Ishikawa (cell line): ENCODE results near the gene KPNA4.
A peak's percentile ranks its signal among the peaks of the same experiment; 100 is the strongest.

Experiments
- CEBPB ChIP-seq: IDR thresholded peaks from 2 replicates; pipeline ENCODE4 v1.6.1; 2012
- CREB1 ChIP-seq: IDR thresholded peaks from 2 replicates; pipeline ENCODE4 v1.6.1; 2012; ENCODE audit warnings: low read depth
- EGR1 ChIP-seq: IDR thresholded peaks from 2 replicates; pipeline ENCODE4 v1.6.1; 2012
- EP300 ChIP-seq: IDR thresholded peaks from 2 replicates; pipeline ENCODE4 v1.6.1; 2012; ENCODE audit warnings: borderline replicate concordance
- FOXM1 ChIP-seq: IDR thresholded peaks from 2 replicates; pipeline ENCODE4 v1.6.1; 2012; ENCODE audit warnings: low read depth, borderline replicate concordance
- NFIC ChIP-seq: IDR thresholded peaks from 2 replicates; pipeline ENCODE4 v1.6.1; 2012
- RAD21 ChIP-seq: IDR thresholded peaks from 2 replicates; pipeline ENCODE4 v1.6.1; 2012; ENCODE audit warnings: low read depth
- TAF1 ChIP-seq: IDR thresholded peaks from 2 replicates; pipeline ENCODE4 v1.6.1; 2012; ENCODE audit warnings: low read depth, mild to moderate bottlenecking
- TCF12 ChIP-seq: IDR thresholded peaks from 2 replicates; pipeline ENCODE4 v1.6.1; 2012; ENCODE audit warnings: low read depth
- TEAD4 ChIP-seq: IDR thresholded peaks from 2 replicates; pipeline ENCODE4 v1.6.1; 2012
- YY1 ChIP-seq: IDR thresholded peaks from 2 replicates; pipeline ENCODE4 v1.6.1; 2012; ENCODE audit warnings: low read depth
- ZBTB7A ChIP-seq: IDR thresholded peaks from 2 replicates; pipeline ENCODE4 v1.6.1; 2012; ENCODE audit warnings: low read depth
- TF ChIP-seq, protein P1 (sequence below): IDR thresholded peaks from 2 replicates; pipeline ENCODE4 v1.6.1; 2012; ENCODE audit warnings: low read depth, mild to moderate bottlenecking
- TF ChIP-seq, protein P2 (sequence below): IDR thresholded peaks from 2 replicates; pipeline ENCODE4 v1.6.1; 2012
- TF ChIP-seq, protein P3 (sequence below): IDR thresholded peaks from 2 replicates; pipeline ENCODE4 v1.6.1; 2012

Gene KPNA4

DNA sequence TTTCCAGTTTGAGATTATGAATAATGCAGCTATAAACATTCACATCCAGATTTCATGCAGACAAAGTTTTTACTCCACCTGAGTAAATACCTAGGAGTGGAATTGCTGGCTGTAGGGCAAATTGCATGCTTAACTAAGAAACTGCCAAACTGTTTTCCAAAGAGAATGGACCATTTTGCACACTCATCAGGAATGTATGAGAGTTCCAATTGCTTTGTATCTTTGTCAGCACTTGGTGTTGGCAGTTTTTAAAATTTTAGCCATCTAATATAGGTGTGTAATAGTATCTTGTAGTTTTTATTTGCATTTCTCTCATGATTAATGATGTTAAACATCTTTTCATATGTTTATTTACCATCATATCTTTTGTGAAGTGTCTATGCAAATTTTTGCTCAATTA lies 75.2 kb downstream of the KPNA4 start:
- TF ChIP-seq RAD21 = no peak
- TF ChIP-seq YY1 = no peak
- TF ChIP-seq CEBPB = no peak
- no peak for TF ChIP-seq EGR1
- TF ChIP-seq, protein P1, sequence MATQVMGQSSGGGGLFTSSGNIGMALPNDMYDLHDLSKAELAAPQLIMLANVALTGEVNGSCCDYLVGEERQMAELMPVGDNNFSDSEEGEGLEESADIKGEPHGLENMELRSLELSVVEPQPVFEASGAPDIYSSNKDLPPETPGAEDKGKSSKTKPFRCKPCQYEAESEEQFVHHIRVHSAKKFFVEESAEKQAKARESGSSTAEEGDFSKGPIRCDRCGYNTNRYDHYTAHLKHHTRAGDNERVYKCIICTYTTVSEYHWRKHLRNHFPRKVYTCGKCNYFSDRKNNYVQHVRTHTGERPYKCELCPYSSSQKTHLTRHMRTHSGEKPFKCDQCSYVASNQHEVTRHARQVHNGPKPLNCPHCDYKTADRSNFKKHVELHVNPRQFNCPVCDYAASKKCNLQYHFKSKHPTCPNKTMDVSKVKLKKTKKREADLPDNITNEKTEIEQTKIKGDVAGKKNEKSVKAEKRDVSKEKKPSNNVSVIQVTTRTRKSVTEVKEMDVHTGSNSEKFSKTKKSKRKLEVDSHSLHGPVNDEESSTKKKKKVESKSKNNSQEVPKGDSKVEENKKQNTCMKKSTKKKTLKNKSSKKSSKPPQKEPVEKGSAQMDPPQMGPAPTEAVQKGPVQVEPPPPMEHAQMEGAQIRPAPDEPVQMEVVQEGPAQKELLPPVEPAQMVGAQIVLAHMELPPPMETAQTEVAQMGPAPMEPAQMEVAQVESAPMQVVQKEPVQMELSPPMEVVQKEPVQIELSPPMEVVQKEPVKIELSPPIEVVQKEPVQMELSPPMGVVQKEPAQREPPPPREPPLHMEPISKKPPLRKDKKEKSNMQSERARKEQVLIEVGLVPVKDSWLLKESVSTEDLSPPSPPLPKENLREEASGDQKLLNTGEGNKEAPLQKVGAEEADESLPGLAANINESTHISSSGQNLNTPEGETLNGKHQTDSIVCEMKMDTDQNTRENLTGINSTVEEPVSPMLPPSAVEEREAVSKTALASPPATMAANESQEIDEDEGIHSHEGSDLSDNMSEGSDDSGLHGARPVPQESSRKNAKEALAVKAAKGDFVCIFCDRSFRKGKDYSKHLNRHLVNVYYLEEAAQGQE = no peak
- no peak for TF ChIP-seq TCF12
- no peak for TF ChIP-seq FOXM1
- TF ChIP-seq EP300 = no peak
- no peak for TF ChIP-seq NFIC
- TF ChIP-seq TAF1 = no peak
- TF ChIP-seq, protein P2, sequence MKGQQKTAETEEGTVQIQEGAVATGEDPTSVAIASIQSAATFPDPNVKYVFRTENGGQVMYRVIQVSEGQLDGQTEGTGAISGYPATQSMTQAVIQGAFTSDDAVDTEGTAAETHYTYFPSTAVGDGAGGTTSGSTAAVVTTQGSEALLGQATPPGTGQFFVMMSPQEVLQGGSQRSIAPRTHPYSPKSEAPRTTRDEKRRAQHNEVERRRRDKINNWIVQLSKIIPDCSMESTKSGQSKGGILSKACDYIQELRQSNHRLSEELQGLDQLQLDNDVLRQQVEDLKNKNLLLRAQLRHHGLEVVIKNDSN = no peak
- TF ChIP-seq, protein P3, sequence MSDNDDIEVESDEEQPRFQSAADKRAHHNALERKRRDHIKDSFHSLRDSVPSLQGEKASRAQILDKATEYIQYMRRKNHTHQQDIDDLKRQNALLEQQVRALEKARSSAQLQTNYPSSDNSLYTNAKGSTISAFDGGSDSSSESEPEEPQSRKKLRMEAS = no peak
- no peak for TF ChIP-seq CREB1
- TF ChIP-seq TEAD4 = no peak
- no peak for TF ChIP-seq ZBTB7A

DNA sequence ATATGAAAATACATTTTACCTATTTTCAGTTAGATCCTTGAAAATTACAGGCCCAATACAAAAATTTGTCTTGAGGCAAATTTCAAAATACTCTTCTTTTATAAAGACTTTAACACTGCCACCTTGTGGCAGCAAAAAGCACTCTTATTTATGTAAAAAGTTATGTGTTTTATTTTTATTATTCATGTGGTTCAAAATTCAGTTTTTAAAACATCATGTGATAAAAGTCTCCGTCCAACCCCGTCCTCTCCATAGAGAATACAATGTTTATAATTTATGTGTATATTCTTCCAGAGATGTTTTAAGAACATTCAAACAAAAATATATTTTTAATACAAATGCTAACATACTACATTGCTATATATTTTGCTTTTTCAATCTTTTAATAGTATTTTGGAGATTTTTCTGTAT lies 78.9 kb downstream of the KPNA4 start:
- TF ChIP-seq, protein P2 = no peak
- TF ChIP-seq NFIC = no peak
- TF ChIP-seq CEBPB = no peak
- peak; percentile 45 for TF ChIP-seq RAD21

DNA sequence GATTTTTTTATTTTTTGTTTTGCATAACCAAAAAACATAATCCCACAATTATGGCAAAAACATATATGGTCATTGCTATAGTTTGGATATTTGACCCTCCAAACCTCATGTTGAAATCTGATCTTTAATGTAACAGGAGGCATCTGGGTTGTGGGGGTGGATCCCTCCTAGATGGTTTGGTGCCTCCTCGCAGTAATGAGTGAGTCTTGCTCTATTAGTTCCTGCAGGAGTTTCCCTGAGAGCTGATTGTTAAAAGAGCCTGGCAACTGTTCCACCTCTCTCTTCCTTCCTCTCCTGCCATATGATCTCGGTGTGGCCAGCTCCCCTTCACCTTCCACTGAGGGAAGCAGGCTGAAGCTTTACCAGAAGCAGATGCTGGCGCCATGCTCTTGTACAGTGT lies 82.6 kb downstream of the KPNA4 start:
- TF ChIP-seq CREB1 (no peak), FOXM1 (no peak), TAF1 (no peak), YY1 (no peak), NFIC (no peak), TCF12 (no peak), RAD21 (no peak), CEBPB (no peak), EGR1 (no peak), ZBTB7A (no peak), TEAD4 (no peak), EP300 (no peak)
- TF ChIP-seq, protein P1 = no peak
- TF ChIP-seq, protein P2 = no peak
- TF ChIP-seq, protein P3 = no peak

DNA sequence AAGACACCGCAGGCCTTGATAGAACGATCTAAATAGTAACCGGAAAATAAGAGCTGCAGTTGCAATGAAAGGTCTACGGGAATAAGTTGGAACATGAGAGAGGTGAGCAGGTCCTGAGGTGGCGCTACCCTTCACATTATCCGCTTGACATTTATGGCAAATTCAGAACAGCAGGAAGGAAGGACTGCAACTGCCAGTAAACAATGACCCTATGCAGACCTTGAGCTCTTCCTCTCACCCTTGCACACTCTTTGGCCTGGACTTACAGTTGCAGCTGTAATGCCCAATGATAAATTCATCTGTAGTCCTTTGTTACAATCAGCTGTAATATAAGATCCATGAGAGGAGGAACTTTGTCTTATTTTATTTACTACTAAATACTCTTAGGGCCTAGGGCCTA lies 83.5 kb downstream of the KPNA4 start:
- TF ChIP-seq RAD21 = no peak
- TF ChIP-seq EGR1 = no peak
- no peak for TF ChIP-seq FOXM1
- no peak for TF ChIP-seq YY1
- TF ChIP-seq TCF12 = no peak
- TF ChIP-seq TAF1 = no peak
- no peak for TF ChIP-seq EP300
- TF ChIP-seq NFIC = no peak
- TF ChIP-seq, protein P1 = no peak
- no peak for TF ChIP-seq TEAD4
- TF ChIP-seq, protein P2 = no peak
- no peak for TF ChIP-seq ZBTB7A
- no peak for TF ChIP-seq CREB1
- no peak for TF ChIP-seq CEBPB
